B cell (primary cell): ENCODE results near the gene ZNF786. TPM values are rescaled to one million over a fixed set of nuclear protein-coding genes. Genes with fewer than 3 reads are reported as not detected.

Source experiments
- ATAC-seq: fragments of 200-7000 bp; cut with Tn5 transposase; one replicate; pipeline ENCODE4 v1.10.0; 2021; ENCODE audit warnings: low read depth, mild to moderate bottlenecking, moderate number of reproducible peaks, moderate library complexity
- CTCF ChIA-PET: fragments of 350-600 bp; sonication (Branson Sonifier 250); formaldehyde crosslinking; loops from one replicate; lab custom pipeline; 2021; ENCODE audit warnings: antibody characterized with exemption, inconsistent platforms; lab: Charles Lee
- POLR2A ChIA-PET: fragments of 350-600 bp; sonication (Branson Sonifier 250); formaldehyde crosslinking; loops from one replicate; lab custom pipeline; 2021; ENCODE audit warnings: antibody characterized with exemption; lab: Charles Lee
- DNase-seq: peaks from one replicate; pipeline ENCODE4 v3.0.0; 2013
- H2AFZ ChIP-seq: 2 replicates; pipeline ENCODE4 v1.6.1; 2012; ENCODE audit warnings: mild to moderate bottlenecking, low read depth, low read length; ENCODE audit not compliant: insufficient read depth, poor library complexity, severe bottlenecking
- H3K27ac ChIP-seq, 2 donors: 1 replicate in 1 of 2; 2 replicates in 1 of 2; pipeline ENCODE4 v1.5.1; 2012 to 2013; ENCODE audit warnings: low read length in 2 of 2, mild to moderate bottlenecking in 2 of 2, moderate library complexity in 1 of 2
- H3K27me3 ChIP-seq, 4 experiments: fragments of 200-600 bp in 1 of 4; sonication (generic) in 1 of 4; replicated peaks in 1 of 4; 1 replicate in 2 of 4; 2 replicates in 2 of 4; pipeline versions ENCODE4 v1.6.1 to v1.7.0; 2013 to 2016; ENCODE audit warnings: low read length in 3 of 4, mild to moderate bottlenecking in 2 of 4, mixed read lengths in 1 of 4, moderate library complexity in 1 of 4; ENCODE audit not compliant: insufficient read depth in 4 of 4, control insufficient read depth in 3 of 4; ENCODE audit errors: control extremely low read depth in 1 of 4
- H3K36me3 ChIP-seq, 2 experiments: replicated peaks in 1 of 2; 1 replicate in 1 of 2; 2 replicates in 1 of 2; pipeline versions ENCODE4 v1.6.1 to v1.7.1; 2013; ENCODE audit warnings: low read length in 1 of 2; ENCODE audit not compliant: insufficient read depth in 2 of 2, control insufficient read depth in 1 of 2; ENCODE audit errors: control extremely low read depth in 1 of 2, extremely low read depth in 1 of 2
- H3K4me1 ChIP-seq, 2 donors: fragments of 200-600 bp in 1 of 2; sonication (generic) in 1 of 2; 1 replicate in 1 of 2; 2 replicates in 1 of 2; pipeline versions ENCODE4 v1.5.1 to v1.6.1; 2013 to 2017; ENCODE audit warnings: low read length in 2 of 2; ENCODE audit not compliant: control insufficient read depth in 2 of 2, insufficient read depth in 2 of 2
- H3K4me2 ChIP-seq: replicated peaks from 2 replicates; pipeline ENCODE3; 2012; ENCODE audit warnings: mild to moderate bottlenecking, low read depth, low read length; ENCODE audit not compliant: poor library complexity, severe bottlenecking
- H3K4me3 ChIP-seq, 5 experiments: fragments of 200-600 bp in 1 of 5; sonication (generic) in 1 of 5; 1 replicate in 3 of 5; 2 replicates in 2 of 5; pipeline versions ENCODE4 v1.5.1 to v1.7.0; 2011 to 2016; ENCODE audit warnings: low read length in 4 of 5, mild to moderate bottlenecking in 4 of 5, low read depth in 2 of 5, control low read depth in 1 of 5, moderate library complexity in 1 of 5; ENCODE audit not compliant: insufficient read depth in 1 of 5; ENCODE audit errors: control extremely low read depth in 1 of 5, extremely low read depth in 1 of 5
- H3K79me2 ChIP-seq: fragments of 200-600 bp; sonication (generic); one replicate; pipeline ENCODE4 v1.6.0; 2016; ENCODE audit warnings: low read length; ENCODE audit not compliant: control insufficient read depth, insufficient read depth
- H3K9ac ChIP-seq: fragments of 200-600 bp; sonication (generic); 2 replicates; pipeline ENCODE4 v1.6.1; 2017; ENCODE audit warnings: mild to moderate bottlenecking, low read length, moderate library complexity
- H3K9me3 ChIP-seq, 3 donors: one replicate each; pipeline versions ENCODE4 v1.6.1 to v1.7.1; 2013; ENCODE audit warnings: low read length in 2 of 3; ENCODE audit not compliant: control insufficient read depth in 2 of 3, insufficient read depth in 1 of 3; ENCODE audit errors: control extremely low read depth in 1 of 3
- H4K20me1 ChIP-seq: 2 replicates; pipeline ENCODE4 v1.6.0; 2012; ENCODE audit warnings: mild to moderate bottlenecking, low read length; ENCODE audit not compliant: insufficient read depth, control insufficient read depth, poor library complexity, severe bottlenecking
- H3K27ac Mint-ChIP-seq: one replicate; pipeline ENCODE4 v1.8.0; 2021; ENCODE audit warnings: mixed read lengths
- H3K27me3 Mint-ChIP-seq: one replicate; pipeline ENCODE4 v1.8.0; 2021; ENCODE audit warnings: mixed read lengths
- H3K4me1 Mint-ChIP-seq: one replicate; pipeline ENCODE4 v1.8.0; 2021; ENCODE audit warnings: mixed read lengths
- H3K4me3 Mint-ChIP-seq: one replicate; pipeline ENCODE4 v1.8.0; 2021; ENCODE audit warnings: mixed read lengths
- H3K9me3 Mint-ChIP-seq: one replicate; pipeline ENCODE4 v1.8.0; 2022; ENCODE audit warnings: mixed read lengths; ENCODE audit not compliant: insufficient read depth
- EZH2 ChIP-seq: IDR thresholded peaks from 2 replicates; pipeline ENCODE4 v1.6.1; 2012; ENCODE audit warnings: borderline replicate concordance, low read depth, mild to moderate bottlenecking, moderate library complexity, low read length; ENCODE audit not compliant: insufficient read depth, poor library complexity, severe bottlenecking
- WGBS: methylation state at CpG from one replicate; pipeline ENCODE4 v1.1.5; 2013; ENCODE audit warnings: missing lambda C conversion rate; ENCODE audit not compliant: insufficient coverage; 5-methylcytosine and 5-hydroxymethylcytosine counted together
- intact Hi-C: fragments of 100-400 bp; cut with micrococcal nuclease; formaldehyde crosslinking; loops from one replicate; pipeline ENCODE4 v1.10.0; 2022
- polyA plus RNA-seq: library from polyadenylated mRNA; depleted of rRNA; stranded (reverse); fragments of >200 nt; gene quantifications from 2 replicates; pipeline ENCODE4 v1.2.3, GENCODE V29; 2012
- total RNA-seq, 2 donors: library from RNA; stranded (reverse); fragments of 120-200 nt in 1 of 2; gene quantifications; 1 replicate in 1 of 2; 2 replicates in 1 of 2; pipeline versions ENCODE4 v1.2.3 to v1.2.4, GENCODE V29; 2013 to 2022
- TF ChIP-seq, protein P1 (sequence below): fragments of 200-600 bp; IDR thresholded peaks from one replicate; pipeline ENCODE4 v1.8.0; 2022; ENCODE audit warnings: antibody characterized with exemption, mild to moderate bottlenecking

ZNF786 gene
- total and polyA plus RNA-seq, 2 donors (not counting 1 experiment from before 2014, with no cell fraction given) = 6.4 to 14.7 TPM

DNA sequence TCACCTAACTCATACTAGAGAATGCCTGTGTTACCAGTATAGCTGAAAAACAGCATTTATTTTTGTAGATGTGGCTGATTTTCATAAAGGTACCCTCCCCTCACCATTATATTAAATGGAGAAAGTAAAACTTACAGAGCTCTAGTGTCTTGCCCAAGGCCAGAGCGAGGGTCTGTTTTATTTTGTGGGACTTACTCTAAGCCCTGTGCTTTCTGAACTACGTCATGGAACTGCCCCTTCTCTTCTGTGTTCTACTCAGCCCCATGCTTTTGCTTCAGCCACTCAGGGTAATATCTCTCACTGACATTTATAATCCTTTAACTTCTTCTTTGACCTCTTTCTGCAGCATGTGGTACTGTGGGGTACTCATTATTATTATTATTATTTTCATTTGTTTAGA lies 10.3 kb upstream of the ZNF786 start:
- no peak for TF ChIP-seq EZH2
- TF ChIP-seq, protein P1, sequence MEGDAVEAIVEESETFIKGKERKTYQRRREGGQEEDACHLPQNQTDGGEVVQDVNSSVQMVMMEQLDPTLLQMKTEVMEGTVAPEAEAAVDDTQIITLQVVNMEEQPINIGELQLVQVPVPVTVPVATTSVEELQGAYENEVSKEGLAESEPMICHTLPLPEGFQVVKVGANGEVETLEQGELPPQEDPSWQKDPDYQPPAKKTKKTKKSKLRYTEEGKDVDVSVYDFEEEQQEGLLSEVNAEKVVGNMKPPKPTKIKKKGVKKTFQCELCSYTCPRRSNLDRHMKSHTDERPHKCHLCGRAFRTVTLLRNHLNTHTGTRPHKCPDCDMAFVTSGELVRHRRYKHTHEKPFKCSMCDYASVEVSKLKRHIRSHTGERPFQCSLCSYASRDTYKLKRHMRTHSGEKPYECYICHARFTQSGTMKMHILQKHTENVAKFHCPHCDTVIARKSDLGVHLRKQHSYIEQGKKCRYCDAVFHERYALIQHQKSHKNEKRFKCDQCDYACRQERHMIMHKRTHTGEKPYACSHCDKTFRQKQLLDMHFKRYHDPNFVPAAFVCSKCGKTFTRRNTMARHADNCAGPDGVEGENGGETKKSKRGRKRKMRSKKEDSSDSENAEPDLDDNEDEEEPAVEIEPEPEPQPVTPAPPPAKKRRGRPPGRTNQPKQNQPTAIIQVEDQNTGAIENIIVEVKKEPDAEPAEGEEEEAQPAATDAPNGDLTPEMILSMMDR = no peak
- Histone ChIP-seq H3K9me3 (no peaks in the 10 kb centered on the region), H3K79me2 (no peaks in the 10 kb centered on the region), H3K4me3 (no peak overlapping the region), H2AFZ (no peak overlapping the region), H3K4me1 (no peaks in the 10 kb centered on the region), H3K9ac (no peak overlapping the region), H4K20me1 (no peaks in the 10 kb centered on the region), H3K36me3 (no peaks in the 10 kb centered on the region), H3K27ac (no peak overlapping the region), H3K4me2 (no peak overlapping the region), H3K27me3 (no peaks in the 10 kb centered on the region)
- Mint-ChIP-seq H3K9me3 (no peaks in the 10 kb centered on the region), H3K27me3 (no peaks in the 10 kb centered on the region), H3K27ac (no peak overlapping the region), H3K4me3 (no peak overlapping the region), H3K4me1 (no peaks in the 10 kb centered on the region)
- WGBS = 86% methylated on average over 1 of the region's 2 CpGs
- intact Hi-C loops = no loop called here
- no peak for DNase-seq
- ChIA-PET CTCF (interaction anchor here (0.7 kb wide), 1 partner anchor 35 kb away, joined by 3 read pairs; no protein-coding TSS in a partner anchor), POLR2A (no interaction called here)
- ATAC-seq = no peak

DNA sequence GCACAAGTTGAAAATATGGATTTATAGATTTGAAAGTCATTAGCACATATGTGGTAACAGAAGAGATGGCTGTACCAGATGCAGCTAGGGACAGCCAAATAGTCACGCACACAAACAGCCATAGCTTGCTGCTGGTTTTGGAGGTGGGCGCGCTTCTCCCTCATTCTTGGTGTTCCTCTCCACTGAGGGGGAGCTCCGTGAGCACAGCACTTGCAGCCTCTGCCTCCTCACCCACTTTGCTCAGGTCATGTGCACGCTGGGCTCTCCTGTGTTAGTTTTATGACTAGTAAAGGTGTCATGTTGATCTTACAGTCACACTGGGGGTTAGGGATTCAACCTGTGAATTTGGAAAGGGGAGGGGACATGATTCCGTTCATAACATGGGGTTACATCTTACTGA lies 8.5 kb upstream of the ZNF786 start:
- CTCF ChIA-PET = no interaction called here
- 97% methylated on average over 5 of the region's 6 CpGs for WGBS

More for the DNA sequence above, 8.5 kb upstream of the ZNF786 start:
- Mint-ChIP-seq H3K27me3 (no peaks in the 10 kb centered on the region), H3K27ac (no peak overlapping the region), H3K4me1 (no peaks in the 10 kb centered on the region), H3K4me3 (no peak overlapping the region), H3K9me3 (no peaks in the 10 kb centered on the region)
- H3K36me3 ChIP-seq = no peaks in the 10 kb centered on the region
- H3K9ac ChIP-seq = no peak overlapping the region
- H2AFZ ChIP-seq = no peak overlapping the region
- DNase-seq (no peak), ATAC-seq (no peak)
- no peaks in the 10 kb centered on the region for H4K20me1 ChIP-seq
- H3K4me2 ChIP-seq = no peak overlapping the region
- H3K4me1 ChIP-seq = no peaks in the 10 kb centered on the region
- intact Hi-C loops = loop anchor here (10.0 kb wide), 1 partner anchor 594 kb away; no protein-coding TSS in a partner anchor
- H3K27ac ChIP-seq = no peak overlapping the region
- H3K79me2 ChIP-seq = no peaks in the 10 kb centered on the region
- H3K4me3 ChIP-seq = no peak overlapping the region
- no peak for TF ChIP-seq EZH2
- TF ChIP-seq, protein P1 = no peak
- POLR2A ChIA-PET = no interaction called here
- no peaks in the 10 kb centered on the region for H3K27me3 ChIP-seq
- H3K9me3 ChIP-seq = no peaks in the 10 kb centered on the region
